Right lobe of liver (tissue), 4 donors: ENCODE measurements around the gene NRXN3.

Experiments used
- CTCF ChIP-seq, 4 donors: fragments of 200-600 bp in 3 of 4; fragments of 450-650 bp in 1 of 4; IDR thresholded peaks; one replicate each; pipeline versions ENCODE4 v1.5.1 to v1.8.0; 2016 to 2022; ENCODE audit warnings: antibody characterized with exemption in 4 of 4, mild to moderate bottlenecking in 2 of 4
- POLR2A ChIP-seq: fragments of 450-650 bp; IDR thresholded peaks from one replicate; pipeline ENCODE4 v1.6.1; 2017; ENCODE audit warnings: antibody characterized with exemption, mild to moderate bottlenecking
- donor health status: DM: no; HTN: no; CAD: no.
- donor health status: DM: no; HTN: no; CAD: no.
- donor health status: DM: no; HTN: yes; CAD: no.

GRCh38 chr14:78412475-78412874 is 242.3 kb downstream of the NRXN3 start:
- TF ChIP-seq CTCF (IDR thresholded peaks at IDR 0.05), result no peak
- TF ChIP-seq POLR2A, result no peak
